Smooth muscle cell (in vitro differentiated cells): Measurements from ENCODE around the gene NEK10. TPM values are rescaled to one million over a fixed set of nuclear protein-coding genes. Genes with fewer than 3 reads are reported as not detected.
"Not testable (repeated sequence)": the region's sequence is repeated elsewhere in the genome, so short reads cannot be mapped to it uniquely, and the experiment has no call there.

ENCODE experiments used
- DNase-seq: peaks from one replicate; lab custom pipeline; 2025; ENCODE audit not compliant: unreplicated experiment; lab: John Stamatoyannopoulos, UW
- H2AFZ ChIP-seq: fragments of 200-600 bp; sonication (generic); 2 replicates; pipeline ENCODE4 v1.6.0; 2016; ENCODE audit warnings: antibody characterized with exemption, low read depth, mild to moderate bottlenecking
- H3F3A ChIP-seq: fragments of 200-600 bp; sonication (generic); 2 replicates; pipeline ENCODE4 v1.6.0; 2017; ENCODE audit warnings: antibody characterized with exemption, low read depth
- H3K27ac ChIP-seq: fragments of 200-600 bp; sonication (generic); 2 replicates; pipeline ENCODE4 v1.5.1; 2016; ENCODE audit warnings: low read depth, mild to moderate bottlenecking
- H3K27me3 ChIP-seq: fragments of 200-600 bp; sonication (generic); 2 replicates; pipeline ENCODE4 v1.6.1; 2016; ENCODE audit warnings: low read depth, mild to moderate bottlenecking
- H3K36me3 ChIP-seq: fragments of 200-600 bp; sonication (generic); 2 replicates; pipeline ENCODE4 v1.5.1; 2016; ENCODE audit warnings: low read depth
- H3K4me1 ChIP-seq: fragments of 200-600 bp; sonication (generic); 2 replicates; pipeline ENCODE4 v1.5.1; 2016; ENCODE audit warnings: low read depth
- H3K4me2 ChIP-seq: fragments of 200-600 bp; sonication (generic); 2 replicates; pipeline ENCODE4 v1.6.0; 2016; ENCODE audit warnings: mild to moderate bottlenecking
- H3K4me3 ChIP-seq: fragments of 200-600 bp; sonication (generic); 2 replicates; pipeline ENCODE4 v1.5.1; 2016; ENCODE audit warnings: mild to moderate bottlenecking
- H3K79me2 ChIP-seq: fragments of 200-600 bp; sonication (generic); 2 replicates; pipeline ENCODE4 v1.6.0; 2016; ENCODE audit warnings: low read depth, mild to moderate bottlenecking
- H3K9ac ChIP-seq: fragments of 200-600 bp; sonication (generic); 2 replicates; pipeline ENCODE4 v1.6.0; 2016; ENCODE audit warnings: low read depth
- H3K9me3 ChIP-seq: fragments of 200-600 bp; sonication (generic); replicated peaks from 2 replicates; pipeline ENCODE4 v1.5.1; 2016; ENCODE audit warnings: low read depth
- H4K20me1 ChIP-seq: fragments of 200-600 bp; sonication (generic); 2 replicates; pipeline ENCODE4 v1.6.0; 2016; ENCODE audit warnings: low read depth
- WGBS: methylation state at CpG from one replicate; pipeline ENCODE4 v1.1.7; 2016; ENCODE audit warnings: low lambda C conversion rate; 5-methylcytosine and 5-hydroxymethylcytosine counted together
- polyA plus RNA-seq: library from polyadenylated mRNA; unstranded; fragments of >200 nt; fragmentation: Nextera tagmentation; extraction: Ambion mirVana; gene quantifications from 2 replicates; pipeline ENCODE4 v1.2.1, GENCODE V29; 2016
- total RNA-seq: library from RNA; depleted of rRNA; stranded (reverse); fragments of >200 nt; gene quantifications from 2 replicates; pipeline ENCODE4 v1.2.3, GENCODE V29; 2014
- TF ChIP-seq, protein P1 (sequence below): fragments of 200-600 bp; sonication (generic); IDR thresholded peaks from 2 replicates; pipeline ENCODE4 v1.5.1; 2017; ENCODE audit warnings: borderline replicate concordance, mild to moderate bottlenecking, antibody characterized with exemption; ENCODE audit not compliant: insufficient read depth, poor library complexity, severe bottlenecking

The NEK10 gene
- total and polyA plus RNA-seq, 2 experiments from 2014 or later = 2.7 TPM; not detected in 1

DNA sequence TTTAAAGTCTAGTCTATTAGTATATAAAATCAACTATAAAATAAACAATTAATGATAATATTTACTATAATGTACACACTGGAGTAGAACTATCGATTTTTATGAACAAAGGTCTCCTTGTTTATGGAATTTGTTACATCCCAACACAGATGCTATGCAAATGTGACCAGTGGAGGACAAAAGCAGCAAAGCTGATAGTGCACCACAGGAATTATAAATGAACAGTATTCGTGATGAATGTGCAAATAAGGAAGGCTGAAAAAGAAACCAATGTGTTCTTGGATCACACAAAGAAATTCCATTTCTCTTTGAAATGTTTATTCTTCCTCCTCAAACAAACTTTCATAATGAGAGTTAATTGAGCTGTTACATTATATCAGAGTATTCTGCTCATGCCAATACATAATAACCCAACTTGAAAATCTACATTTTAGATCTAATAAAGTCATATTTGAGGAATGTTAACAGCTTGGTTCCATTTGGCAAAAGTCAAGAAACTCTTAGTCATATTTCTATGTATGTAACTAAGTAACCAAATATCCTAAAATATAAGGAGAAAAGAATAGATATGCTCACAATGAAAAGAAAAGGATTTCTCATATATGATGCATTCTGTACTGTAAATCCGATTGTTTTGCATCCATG lies 79.3 kb downstream of the NEK10 start:
- H3K36me3 ChIP-seq = no peaks in the 10 kb centered on the region
- WGBS = 78% methylated on average over 3 of the region's 3 CpGs
- H3K4me2 ChIP-seq = no peak overlapping the region
- no peaks in the 10 kb centered on the region for H3K9me3 ChIP-seq
- H4K20me1 ChIP-seq = no peaks in the 10 kb centered on the region
- H3K4me1 ChIP-seq = no peaks in the 10 kb centered on the region
- no peak overlapping the region for H3K4me3 ChIP-seq
- TF ChIP-seq, protein P1, sequence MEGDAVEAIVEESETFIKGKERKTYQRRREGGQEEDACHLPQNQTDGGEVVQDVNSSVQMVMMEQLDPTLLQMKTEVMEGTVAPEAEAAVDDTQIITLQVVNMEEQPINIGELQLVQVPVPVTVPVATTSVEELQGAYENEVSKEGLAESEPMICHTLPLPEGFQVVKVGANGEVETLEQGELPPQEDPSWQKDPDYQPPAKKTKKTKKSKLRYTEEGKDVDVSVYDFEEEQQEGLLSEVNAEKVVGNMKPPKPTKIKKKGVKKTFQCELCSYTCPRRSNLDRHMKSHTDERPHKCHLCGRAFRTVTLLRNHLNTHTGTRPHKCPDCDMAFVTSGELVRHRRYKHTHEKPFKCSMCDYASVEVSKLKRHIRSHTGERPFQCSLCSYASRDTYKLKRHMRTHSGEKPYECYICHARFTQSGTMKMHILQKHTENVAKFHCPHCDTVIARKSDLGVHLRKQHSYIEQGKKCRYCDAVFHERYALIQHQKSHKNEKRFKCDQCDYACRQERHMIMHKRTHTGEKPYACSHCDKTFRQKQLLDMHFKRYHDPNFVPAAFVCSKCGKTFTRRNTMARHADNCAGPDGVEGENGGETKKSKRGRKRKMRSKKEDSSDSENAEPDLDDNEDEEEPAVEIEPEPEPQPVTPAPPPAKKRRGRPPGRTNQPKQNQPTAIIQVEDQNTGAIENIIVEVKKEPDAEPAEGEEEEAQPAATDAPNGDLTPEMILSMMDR = no peak
- no peaks in the 10 kb centered on the region for H3F3A ChIP-seq
- H3K79me2 ChIP-seq = no peaks in the 10 kb centered on the region
- H2AFZ ChIP-seq = no peak overlapping the region
- DNase-seq = no peak
- H3K27me3 ChIP-seq = no peaks in the 10 kb centered on the region
- H3K9ac ChIP-seq = no peak overlapping the region
- H3K27ac ChIP-seq = no peak overlapping the region

DNA sequence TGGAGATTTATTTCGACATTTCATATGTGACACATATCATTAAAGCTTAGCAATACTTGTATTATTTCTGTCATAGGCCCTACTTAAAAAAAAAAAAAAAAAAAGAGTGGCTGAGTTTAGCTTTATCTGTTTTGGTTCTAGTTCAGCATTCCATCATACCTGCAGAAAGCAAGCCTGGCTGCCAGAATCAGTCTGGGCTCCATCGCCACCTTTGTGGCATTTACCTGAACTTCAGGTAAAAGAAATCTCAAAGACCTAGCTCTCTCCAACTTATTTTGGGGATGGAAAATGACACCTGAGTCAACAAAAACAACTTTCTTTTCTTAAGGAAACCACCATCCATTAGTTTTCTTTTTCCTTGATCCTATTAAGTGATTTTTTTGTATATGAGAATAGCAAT lies 82.1 kb downstream of the NEK10 start:
- Histone ChIP-seq H4K20me1 (no peaks in the 10 kb centered on the region), H3F3A (no peaks in the 10 kb centered on the region), H3K79me2 (no peaks in the 10 kb centered on the region), H3K4me1 (no peaks in the 10 kb centered on the region), H3K27ac (no peak overlapping the region), H3K4me3 (no peak overlapping the region), H3K9me3 (no peaks in the 10 kb centered on the region), H3K27me3 (no peaks in the 10 kb centered on the region), H3K4me2 (no peak overlapping the region), H3K9ac (no peak overlapping the region), H3K36me3 (no peaks in the 10 kb centered on the region), H2AFZ (no peak overlapping the region)
- no peak for DNase-seq
- TF ChIP-seq, protein P1 = no peak
- WGBS = 95% methylated on average over 2 of the region's 2 CpGs

DNA sequence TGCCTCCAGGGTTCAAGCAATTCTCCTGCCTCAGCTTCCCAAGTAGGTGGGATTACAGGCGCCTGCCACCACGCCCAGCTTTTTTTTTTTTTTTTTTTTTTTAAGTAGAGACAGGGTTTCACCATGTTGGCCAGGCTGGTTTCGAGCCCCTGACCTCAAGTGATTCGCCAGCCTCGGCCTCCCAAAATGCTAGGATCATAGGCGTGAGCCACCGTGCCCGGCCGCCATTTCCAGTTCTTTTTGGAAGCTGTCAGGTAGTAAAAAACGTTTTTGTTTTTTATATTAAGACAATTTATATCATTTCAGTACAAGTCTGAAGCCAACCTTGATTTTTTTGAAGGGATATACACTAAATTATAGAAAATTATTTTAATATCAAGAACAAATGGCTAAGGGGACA lies 82.7 kb downstream of the NEK10 start:
- DNase-seq, H4K20me1 ChIP-seq: not testable (repeated sequence)
- WGBS = 90% methylated on average over 10 of the region's 10 CpGs

DNA sequence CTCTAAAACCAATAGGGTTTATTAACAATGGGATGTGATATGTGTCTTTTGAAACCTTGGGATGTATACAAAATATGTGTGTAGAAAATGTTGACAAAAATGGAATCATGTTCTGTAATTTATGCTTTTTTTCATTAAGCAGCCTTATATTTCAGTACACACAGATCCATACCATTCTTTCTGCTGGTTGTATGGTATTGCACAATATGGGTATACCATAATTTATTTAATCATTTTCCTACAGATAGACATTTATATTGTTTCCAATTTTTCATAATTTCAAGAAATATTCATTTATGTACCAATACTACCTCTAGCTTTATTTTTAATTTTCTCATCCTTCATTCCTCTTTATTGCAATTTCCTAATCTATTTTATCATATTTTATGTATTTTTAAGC lies 83.5 kb downstream of the NEK10 start:
- Histone ChIP-seq H3F3A (no peaks in the 10 kb centered on the region), H3K4me1 (no peaks in the 10 kb centered on the region), H3K27me3 (no peaks in the 10 kb centered on the region), H3K79me2 (no peaks in the 10 kb centered on the region), H3K4me3 (no peak overlapping the region), H3K9ac (no peak overlapping the region), H4K20me1 (no peaks in the 10 kb centered on the region), H2AFZ (no peak overlapping the region), H3K4me2 (no peak overlapping the region), H3K36me3 (no peaks in the 10 kb centered on the region), H3K9me3 (no peaks in the 10 kb centered on the region), H3K27ac (no peak overlapping the region)
- no peak for DNase-seq
- TF ChIP-seq, protein P1 = no peak

More for the DNA sequence above, 82.7 kb downstream of the NEK10 start:
- H3K9me3 ChIP-seq, H3K36me3 ChIP-seq, H2AFZ ChIP-seq, H3K4me3 ChIP-seq, H3K4me1 ChIP-seq, H3K79me2 ChIP-seq, H3K27me3 ChIP-seq, H3K9ac ChIP-seq, H3F3A ChIP-seq, H3K27ac ChIP-seq, H3K4me2 ChIP-seq: not testable (repeated sequence)
